HG03064 (cell line): ENCODE results near the gene C3orf85.

Experiments
- ATAC-seq: cut with Tn5 transposase; IDR thresholded peaks from one replicate; pipeline ENCODE4 v1.9.1; 2021; ENCODE audit warnings: low read depth; ENCODE audit not compliant: unreplicated experiment

Gene C3orf85

DNA sequence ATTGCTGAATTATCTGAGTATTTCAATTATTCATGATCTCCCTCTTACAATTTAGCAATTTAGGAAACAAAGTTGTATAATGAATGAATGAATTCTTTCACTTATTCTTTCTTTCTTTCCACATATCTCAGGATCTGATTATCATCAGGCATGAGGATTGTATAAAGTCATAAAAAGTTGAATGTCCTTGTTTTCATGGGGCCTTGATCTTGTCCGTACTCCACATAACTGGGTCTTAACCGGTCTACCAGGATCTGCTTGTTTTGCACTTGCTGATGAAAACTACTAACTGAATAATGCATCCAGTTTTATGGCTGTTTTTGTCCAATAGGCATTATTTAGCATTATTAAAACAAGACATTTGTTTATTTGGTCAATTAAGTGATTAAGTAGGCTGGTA, 12.6 kb downstream of the C3orf85 start:
- no peak for ATAC-seq

DNA sequence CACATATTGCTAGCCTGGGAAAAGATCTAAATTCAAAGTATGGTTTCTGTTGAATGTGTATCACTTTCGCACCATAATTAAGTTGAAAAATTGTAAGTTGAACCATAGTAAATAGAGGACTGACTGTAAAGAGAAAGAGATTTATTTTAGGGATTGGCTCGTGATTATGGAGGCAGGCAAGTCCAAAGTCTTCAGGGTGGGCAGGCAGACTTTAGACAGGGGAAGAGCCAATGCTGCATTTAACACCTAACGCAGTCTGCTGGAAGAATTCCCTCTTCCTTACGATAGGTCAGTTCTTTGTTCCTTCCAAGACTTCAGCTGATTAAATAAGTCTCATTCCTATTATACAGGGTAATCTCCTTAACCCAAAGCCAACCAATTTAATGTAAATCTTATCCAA, 15.8 kb downstream of the C3orf85 start:
- ATAC-seq, result no peak

DNA sequence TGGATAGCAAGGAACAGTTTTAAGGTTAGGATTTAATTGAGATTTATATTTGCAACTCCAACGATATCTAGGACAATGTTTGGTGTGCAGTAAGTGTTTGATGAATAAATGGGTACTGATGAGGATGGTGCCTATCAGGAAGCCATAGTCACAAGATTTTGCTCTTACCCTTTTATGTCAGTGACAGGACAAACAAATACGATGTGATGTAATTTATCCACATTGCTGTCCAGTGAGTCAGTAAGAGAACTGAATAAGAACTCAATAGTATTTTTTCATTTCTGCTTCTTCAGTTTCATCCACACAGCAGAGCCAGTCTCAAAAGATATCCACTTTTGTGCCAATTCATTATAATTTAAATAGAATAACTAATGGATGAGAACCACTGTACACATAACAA, 18.5 kb downstream of the C3orf85 start:
- ATAC-seq, result no peak

DNA sequence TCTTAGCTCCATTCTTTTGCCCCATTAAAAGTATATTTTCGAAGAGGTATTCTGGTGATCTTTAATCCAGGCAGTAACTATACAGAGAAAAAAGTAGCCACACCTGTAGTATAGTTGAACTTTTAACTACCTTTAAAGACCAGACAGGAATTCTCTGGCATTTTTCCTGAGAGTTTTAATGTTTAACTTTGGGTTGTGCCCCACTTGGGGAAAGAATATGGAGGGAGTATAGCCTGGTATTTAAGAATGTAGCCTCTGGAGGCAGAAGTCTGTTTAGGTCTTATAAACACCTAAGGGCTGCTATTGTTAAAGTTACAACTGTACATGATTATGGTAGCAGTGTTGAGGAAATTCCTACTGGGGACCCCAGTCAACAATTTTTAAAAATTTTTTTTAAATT, 19.3 kb downstream of the C3orf85 start:
- ATAC-seq, result no peak

DNA sequence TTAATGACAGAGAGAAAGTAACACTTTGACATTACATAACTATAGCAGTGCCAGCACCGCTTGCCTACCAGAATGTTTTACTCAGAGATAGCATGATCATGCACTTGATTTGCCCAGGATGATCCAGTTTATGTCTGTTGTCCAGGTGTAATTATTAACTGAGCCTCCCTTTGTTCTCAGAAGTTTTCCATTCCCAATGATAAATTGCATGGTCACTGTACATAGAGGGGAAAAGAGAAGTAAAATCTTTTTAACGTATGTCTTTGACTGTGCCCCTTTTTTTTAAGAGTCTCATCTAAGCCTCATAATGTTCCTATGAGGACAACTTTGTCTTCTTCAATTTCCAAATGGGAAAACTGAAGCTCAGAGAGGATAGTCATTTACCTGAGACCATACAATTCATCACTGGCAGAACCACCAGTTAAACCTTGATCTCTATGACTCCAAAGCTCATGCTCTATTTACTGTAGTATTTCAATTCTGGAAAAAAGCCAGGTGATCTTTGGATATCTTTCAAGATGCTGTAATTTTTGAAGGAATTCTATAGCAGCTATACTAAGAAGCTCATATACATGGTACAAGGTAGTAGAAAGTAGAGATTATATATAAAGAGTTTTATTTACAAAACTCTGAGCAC, 25.1 kb downstream of the C3orf85 start:
- ATAC-seq, result no peak

DNA sequence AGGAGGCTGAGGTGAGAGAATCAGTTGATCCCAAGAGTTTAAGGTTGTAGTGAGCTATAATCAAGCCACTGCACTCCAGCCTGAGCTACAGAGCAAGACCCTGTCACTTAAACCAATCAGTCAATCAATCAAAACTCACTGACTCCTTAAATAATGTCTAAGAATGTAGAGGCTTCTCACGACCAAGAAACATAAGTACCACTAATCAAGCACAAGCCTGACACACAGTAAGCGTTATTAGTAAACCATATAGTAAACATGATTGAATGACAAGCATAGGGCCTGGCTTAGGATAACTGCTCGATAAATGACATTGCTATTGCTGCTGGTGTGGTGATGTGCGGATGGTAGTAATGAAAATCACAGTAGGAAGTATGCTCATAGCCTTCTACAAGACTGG, 29.4 kb downstream of the C3orf85 start:
- ATAC-seq, result no peak

DNA sequence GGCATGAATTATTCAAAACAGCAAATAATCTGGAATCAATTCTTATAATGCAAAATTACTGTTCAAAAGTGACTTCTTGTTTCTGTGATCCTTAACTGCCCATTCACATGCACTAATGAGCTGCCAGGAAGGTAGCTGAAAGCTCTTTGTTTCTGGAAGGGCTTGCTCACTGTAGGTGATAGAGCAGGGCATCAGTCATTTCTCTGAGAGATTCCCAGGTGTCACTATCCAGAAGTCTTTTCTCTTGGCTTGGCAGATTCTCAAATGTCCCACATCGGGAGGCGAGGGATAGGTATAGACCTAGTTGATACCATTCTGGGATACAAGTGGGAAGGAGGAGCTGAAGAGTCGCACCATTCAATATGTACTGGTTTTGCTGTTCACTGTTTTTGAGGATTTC, 35.0 kb downstream of the C3orf85 start:
- no peak for ATAC-seq

DNA sequence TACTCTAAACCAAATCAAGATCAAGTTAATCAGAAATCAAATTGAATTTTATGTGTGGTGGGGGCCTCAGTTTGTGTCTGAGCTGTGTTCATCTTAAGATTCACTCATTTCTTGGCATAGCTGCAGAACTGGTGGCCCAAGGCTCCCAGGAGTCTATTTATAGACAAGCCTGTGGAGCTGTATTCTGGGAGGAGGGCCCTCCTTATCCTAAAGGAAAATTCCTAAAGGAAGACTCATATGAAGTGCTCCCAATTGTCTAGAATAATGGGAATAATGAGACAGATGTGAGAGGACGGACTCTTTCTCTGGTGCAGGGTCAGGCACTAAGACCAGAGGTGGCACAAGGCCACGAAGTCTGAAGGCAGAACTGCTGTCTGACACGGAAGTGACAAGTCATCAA, 38.9 kb downstream of the C3orf85 start:
- no peak for ATAC-seq

DNA sequence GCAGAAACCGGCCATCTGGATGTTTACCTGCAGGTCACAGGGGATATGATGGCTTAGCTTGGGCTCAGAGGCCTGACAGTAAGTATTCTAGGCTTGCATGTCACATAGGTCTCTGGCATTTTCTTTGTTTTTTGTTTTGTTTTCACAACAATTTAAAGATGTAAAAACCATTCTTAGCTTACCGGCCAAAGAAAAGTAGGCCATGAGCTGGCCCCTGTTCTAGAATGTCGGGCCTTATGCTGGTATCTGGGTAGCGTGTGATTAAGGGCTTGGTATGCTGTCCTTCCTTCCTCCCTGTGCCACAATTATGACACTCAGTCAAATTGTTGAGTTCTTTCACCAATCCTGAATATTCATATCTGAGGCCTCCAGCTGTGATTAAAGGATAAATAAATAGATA, 40.2 kb downstream of the C3orf85 start:
- ATAC-seq, result no peak

DNA sequence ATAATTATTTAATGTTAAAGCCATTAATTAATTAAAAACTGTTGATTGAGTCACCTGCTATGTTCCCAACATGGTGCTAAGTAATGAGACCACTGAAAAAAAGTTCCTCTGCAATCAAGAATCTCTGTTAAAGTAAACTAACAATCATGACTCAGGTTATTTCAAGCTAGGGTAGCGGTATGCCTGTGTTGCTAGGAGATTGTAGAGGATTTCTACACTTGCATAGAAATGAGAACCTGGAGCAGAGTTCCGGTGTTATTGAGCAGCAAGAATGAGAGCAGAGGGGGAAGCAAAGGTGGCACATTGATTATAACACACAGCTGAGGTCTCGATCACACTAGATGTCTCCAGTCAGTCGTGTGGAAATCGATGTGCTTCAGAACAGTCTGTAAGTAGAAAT, 41.4 kb downstream of the C3orf85 start:
- no peak for ATAC-seq

DNA sequence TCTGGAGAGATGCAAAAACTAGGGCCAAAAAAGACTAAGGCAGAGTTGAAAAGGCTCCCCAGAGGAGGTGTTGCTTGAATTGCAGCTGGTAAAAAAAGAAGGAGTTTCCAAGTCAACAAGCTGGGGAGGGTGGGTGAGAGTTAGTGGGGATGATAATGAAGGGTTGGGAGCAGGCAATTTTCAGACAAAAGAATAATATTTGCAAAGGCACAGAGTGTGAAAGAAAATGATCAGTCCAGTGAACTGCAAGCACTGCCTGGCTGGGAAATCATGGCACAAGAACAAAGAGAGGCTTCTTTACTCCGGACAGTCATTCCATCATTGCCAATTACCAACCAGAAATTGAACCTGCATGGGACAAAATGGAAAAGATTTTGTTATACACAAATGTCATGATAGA, 42.2 kb downstream of the C3orf85 start:
- no peak for ATAC-seq

DNA sequence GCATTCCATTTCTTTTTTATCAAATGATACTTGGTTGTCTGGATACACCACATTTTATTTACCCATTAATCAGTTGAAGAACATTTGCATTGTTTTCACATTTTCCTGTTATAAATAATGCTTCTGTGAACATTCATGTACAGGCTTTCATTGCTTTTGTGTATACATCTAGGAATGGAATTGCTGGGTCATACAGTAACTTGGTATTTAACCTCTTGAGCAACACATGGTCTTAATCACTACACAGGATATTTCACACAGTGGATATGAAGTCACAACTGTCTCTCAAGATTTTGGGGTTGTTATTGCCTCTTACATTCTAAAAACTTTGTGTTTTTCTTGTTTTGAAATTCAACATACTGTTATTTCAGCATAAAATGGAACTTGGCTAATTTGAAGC, 48.2 kb downstream of the C3orf85 start:
- ATAC-seq, result no peak

DNA sequence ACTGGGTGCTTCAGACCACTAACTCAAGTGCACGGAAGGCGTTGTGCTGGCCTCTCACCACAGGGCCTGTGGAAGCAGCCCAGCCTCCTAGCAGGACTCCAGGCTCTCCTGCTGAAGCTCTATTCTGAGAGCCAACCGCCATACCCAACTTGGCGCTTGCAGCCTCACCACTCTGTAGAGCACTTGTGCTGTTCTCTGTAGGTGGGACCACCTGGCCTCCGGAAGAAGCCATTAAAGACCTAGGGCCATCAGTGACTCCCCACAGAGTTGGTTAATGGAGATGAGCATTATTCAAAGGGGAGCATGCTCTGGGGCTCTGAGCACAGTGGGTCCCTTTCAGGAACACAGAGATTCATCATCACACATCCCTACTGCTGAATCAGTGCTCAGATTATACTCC, 50.9 kb downstream of the C3orf85 start:
- ATAC-seq, result no peak

DNA sequence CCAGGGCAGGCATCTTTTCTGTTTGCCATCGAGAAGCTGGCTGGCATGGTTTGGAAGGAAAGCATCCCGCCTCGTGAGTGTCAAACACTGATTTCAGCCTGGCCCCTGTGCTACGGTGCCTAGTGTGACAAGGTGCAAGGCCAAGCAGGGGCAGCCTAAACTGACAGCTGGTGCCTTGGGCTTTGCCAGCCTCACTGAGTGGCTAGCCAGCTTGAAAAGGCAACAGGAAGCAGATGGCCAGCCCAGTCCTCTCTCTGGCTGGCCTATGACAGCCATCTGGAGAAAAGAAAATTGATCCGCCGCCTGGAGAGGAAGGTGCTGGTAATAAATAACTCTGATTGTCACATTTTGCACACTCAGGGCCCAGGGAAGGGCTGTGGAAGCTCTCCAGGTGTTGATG, 52.2 kb downstream of the C3orf85 start:
- ATAC-seq, result no peak

DNA sequence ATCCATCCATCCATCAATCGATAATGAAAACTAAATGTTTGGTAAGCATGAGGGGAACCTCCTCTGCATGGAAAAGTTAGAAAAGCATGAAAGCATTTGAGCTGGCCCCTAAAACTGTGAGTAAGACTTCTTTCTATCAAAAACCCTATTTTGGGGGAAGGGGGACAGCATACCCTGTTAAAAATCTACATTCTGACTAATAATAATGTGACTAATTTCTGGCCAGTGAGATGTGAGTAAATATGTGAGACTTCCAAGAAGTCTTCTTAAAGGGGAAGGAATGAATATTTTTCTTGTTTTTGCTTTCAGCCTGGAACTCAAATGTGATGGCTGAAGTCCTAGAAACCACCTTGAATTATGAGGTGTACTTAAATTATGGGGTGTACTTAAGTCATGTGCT, 54.9 kb downstream of the C3orf85 start:
- ATAC-seq, result no peak

DNA sequence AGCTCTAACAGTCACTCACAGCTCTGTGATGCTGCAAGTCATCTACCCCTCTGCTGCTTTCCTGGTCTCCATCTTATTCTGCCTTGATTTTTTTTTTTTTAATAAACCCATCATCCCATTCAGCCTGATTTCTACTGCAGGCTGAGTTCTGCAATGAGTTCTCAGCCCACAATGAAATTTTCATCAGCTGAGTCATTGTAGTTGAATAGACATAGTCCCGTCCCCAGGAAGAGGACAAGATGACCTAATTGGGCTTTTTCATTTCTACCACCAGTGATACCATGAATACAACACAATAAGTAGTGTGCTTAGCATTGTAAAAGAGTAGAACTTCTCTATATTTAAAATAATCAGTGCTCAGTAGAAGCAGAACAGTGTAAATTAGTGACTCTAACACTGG, 59.3 kb downstream of the C3orf85 start:
- no peak for ATAC-seq
